Naive B cell (primary cell): ENCODE results near the gene ANGEL1. TPM values are rescaled to one million over a fixed set of nuclear protein-coding genes. Genes with fewer than 3 reads are reported as not detected.

Experiments used
- ATAC-seq, 2 donors: fragments of 150-1000 bp; cut with Tn5 transposase; 2 replicates each; pipeline ENCODE4 v1.10.0; 2021; ENCODE audit warnings: low read depth in 2 of 2, mild to moderate bottlenecking in 2 of 2, moderate library complexity in 2 of 2
- DNase-seq: peaks from one replicate; pipeline ENCODE4 v3.0.0; 2022
- H3K27ac Mint-ChIP-seq, 6 donors: one replicate each; pipeline ENCODE4 v1.8.0; 2020 to 2022; ENCODE audit warnings: mild to moderate bottlenecking in 6 of 6, mixed read lengths in 6 of 6, moderate library complexity in 5 of 6, inconsistent platforms in 2 of 6
- H3K27me3 Mint-ChIP-seq, 3 donors: one replicate each; pipeline ENCODE4 v1.8.0; 2021 to 2022; ENCODE audit warnings: mixed read lengths in 3 of 3, mild to moderate bottlenecking in 1 of 3
- H3K36me3 Mint-ChIP-seq, 2 donors: one replicate each; pipeline ENCODE4 v1.8.0; 2020 to 2022; ENCODE audit warnings: mixed read lengths in 2 of 2, inconsistent platforms in 1 of 2, mild to moderate bottlenecking in 1 of 2
- H3K4me1 Mint-ChIP-seq, 3 donors: one replicate each; pipeline ENCODE4 v1.8.0; 2020 to 2022; ENCODE audit warnings: mixed read lengths in 3 of 3, inconsistent platforms in 1 of 3, mild to moderate bottlenecking in 1 of 3, moderate library complexity in 1 of 3
- H3K4me3 Mint-ChIP-seq, 8 donors: one replicate each; pipeline ENCODE4 v1.8.0; 2020 to 2022; ENCODE audit warnings: mild to moderate bottlenecking in 8 of 8, mixed read lengths in 8 of 8, moderate library complexity in 8 of 8, inconsistent platforms in 2 of 8
- H3K9me3 Mint-ChIP-seq, 7 donors: one replicate each; pipeline ENCODE4 v1.8.0; 2020 to 2022; ENCODE audit warnings: mixed read lengths in 7 of 7, mild to moderate bottlenecking in 5 of 7, inconsistent platforms in 2 of 7, moderate library complexity in 1 of 7
- polyA plus RNA-seq, 6 donors: library from polyadenylated mRNA; unstranded; fragments of 300-500 nt; fragmentation: Illumina TruSeq; gene quantifications; one replicate each; pipeline ENCODE4 v1.2.3, GENCODE V29; 2021; ENCODE audit warnings: low read depth in 6 of 6

The ANGEL1 gene
- polyA plus RNA-seq, 6 donors from 2014 or later, result 19.6 to 30.1 (median 21.7) TPM

- Mint-ChIP-seq H3K9me3 (no peaks in the 10 kb centered on the region), H3K36me3 (no peaks in the 10 kb centered on the region), H3K27ac (peak overlapping the region in 1 of 6 donors; percentile 28), H3K4me3 (peak overlapping the region; percentile 74 to 91 (median 84)), H3K4me1 (peaks cover 6 to 15% (median 13%) of the 10 kb centered on the region in 3 donors), H3K27me3 (peaks cover 47 to 73% (median 63%) of the 10 kb centered on the region in 3 donors)
- ATAC-seq (no peak), DNase-seq (no peak)
Measured at GRCh38 chr14:76762411-76763095, 50.1 kb downstream of the ANGEL1 start.

- Mint-ChIP-seq H3K4me1 (peaks cover 6 to 15% (median 13%) of the 10 kb centered on the region in 3 donors), H3K4me3 (peak overlapping the region; percentile 74 to 91 (median 84)), H3K9me3 (no peaks in the 10 kb centered on the region), H3K27ac (no peak overlapping the region), H3K36me3 (no peaks in the 10 kb centered on the region), H3K27me3 (peaks cover 47 to 73% (median 63%) of the 10 kb centered on the region in 3 donors)
- no peak for DNase-seq
- no peak for ATAC-seq
Measured at GRCh38 chr14:76761960-76762410, 50.7 kb downstream of the ANGEL1 start.

GRCh38 chr14:76761136-76761959 lies 51.3 kb downstream of the ANGEL1 start, which contains the start of gene VASH1:
TSS of gene VASH1 (plus strand) at chr14:76761468. CDS start at chr14:76762822, 1,354 bp downstream.
- Mint-ChIP-seq H3K36me3 (no peaks in the 10 kb centered on the region), H3K4me3 (peak within 1 kb of the TSS; percentile 77 to 91 (median 84)), H3K27ac (peak within 1 kb of the TSS in 1 of 6 donors; percentile 56), H3K4me1 (peaks cover 6 to 15% (median 13%) of the 10 kb centered on the region in 3 donors), H3K9me3 (no peaks in the 10 kb centered on the region), H3K27me3 (peaks cover 47 to 73% (median 63%) of the 10 kb centered on the region in 3 donors)
- ATAC-seq, result peak; percentile 76 to 86
- DNase-seq, result peak; percentile 51

GRCh38 chr14:76760331-76761135 lies 52.1 kb downstream of the ANGEL1 start:
- DNase-seq (no peak), ATAC-seq (no peak)
- H3K4me3 Mint-ChIP-seq, result peak overlapping the region; percentile 59 to 86 (median 78)
- H3K36me3 Mint-ChIP-seq, result no peaks in the 10 kb centered on the region
- peak overlapping the region in 1 of 6 donors; percentile 56 for H3K27ac Mint-ChIP-seq
- peaks cover 49 to 76% (median 58%) of the 10 kb centered on the region in 3 donors for H3K27me3 Mint-ChIP-seq
- H3K9me3 Mint-ChIP-seq, result no peaks in the 10 kb centered on the region
- H3K4me1 Mint-ChIP-seq, result peaks cover 6 to 15% (median 13%) of the 10 kb centered on the region in 3 donors

- H3K9me3 Mint-ChIP-seq, result no peaks in the 10 kb centered on the region
- no peaks in the 10 kb centered on the region for H3K36me3 Mint-ChIP-seq
- H3K27me3 Mint-ChIP-seq, result peaks cover 44 to 69% (median 48%) of the 10 kb centered on the region in 3 donors
- ATAC-seq (no peak), DNase-seq (no peak)
- H3K4me1 Mint-ChIP-seq, result peaks cover 6 to 15% (median 13%) of the 10 kb centered on the region in 3 donors
- H3K27ac Mint-ChIP-seq, result no peak overlapping the region
- H3K4me3 Mint-ChIP-seq, result peak overlapping the region in 2 of 8 donors; percentile 11 to 42
Measured at GRCh38 chr14:76759589-76759988, 53.1 kb downstream of the ANGEL1 start.

- no peak for DNase-seq
- Mint-ChIP-seq H3K27me3 (peaks cover 27 to 45% (median 32%) of the 10 kb centered on the region in 3 donors), H3K27ac (no peak overlapping the region), H3K4me3 (no peak overlapping the region), H3K4me1 (peaks cover 0 to 7% (median 6%) of the 10 kb centered on the region in 3 donors), H3K36me3 (no peaks in the 10 kb centered on the region), H3K9me3 (no peaks in the 10 kb centered on the region)
- ATAC-seq, result no peak
Measured at GRCh38 chr14:76756371-76756750, 56.3 kb downstream of the ANGEL1 start.

GRCh38 chr14:76755610-76756370 lies 56.9 kb downstream of the ANGEL1 start:
- Mint-ChIP-seq H3K27ac (no peak overlapping the region), H3K36me3 (no peaks in the 10 kb centered on the region), H3K9me3 (no peaks in the 10 kb centered on the region), H3K4me3 (no peak overlapping the region), H3K4me1 (peaks cover 0 to 3% (median 3%) of the 10 kb centered on the region in 3 donors), H3K27me3 (peaks cover 24 to 41% (median 31%) of the 10 kb centered on the region in 3 donors)
- ATAC-seq (no peak), DNase-seq (no peak)

- no peaks in the 10 kb centered on the region for H3K36me3 Mint-ChIP-seq
- no peak overlapping the region for H3K4me3 Mint-ChIP-seq
- ATAC-seq, result no peak
- H3K4me1 Mint-ChIP-seq, result no peaks in the 10 kb centered on the region
- no peaks in the 10 kb centered on the region for H3K9me3 Mint-ChIP-seq
- no peak for DNase-seq
- peaks cover 12 to 29% (median 20%) of the 10 kb centered on the region in 3 donors for H3K27me3 Mint-ChIP-seq
- H3K27ac Mint-ChIP-seq, result peak overlapping the region in 2 of 6 donors; percentile 17 to 57
Measured at GRCh38 chr14:76754586-76754985, 58.1 kb downstream of the ANGEL1 start.

GRCh38 chr14:76753541-76754198 lies 59.0 kb downstream of the ANGEL1 start:
- Mint-ChIP-seq H3K36me3 (no peaks in the 10 kb centered on the region), H3K27ac (no peak overlapping the region), H3K4me1 (no peaks in the 10 kb centered on the region), H3K9me3 (peaks cover 0 to 5% (median 0%) of the 10 kb centered on the region in 7 donors), H3K27me3 (peaks cover 8 to 20% (median 12%) of the 10 kb centered on the region in 3 donors), H3K4me3 (no peak overlapping the region)
- no peak for DNase-seq
- ATAC-seq, result no peak

- Mint-ChIP-seq H3K27me3 (peaks cover 1 to 11% (median 7%) of the 10 kb centered on the region in 3 donors), H3K4me3 (no peak overlapping the region), H3K9me3 (peaks cover 0 to 5% (median 0%) of the 10 kb centered on the region in 7 donors), H3K36me3 (no peaks in the 10 kb centered on the region), H3K4me1 (no peaks in the 10 kb centered on the region), H3K27ac (peak overlapping the region in 1 of 6 donors; percentile 53)
- no peak for ATAC-seq
- no peak for DNase-seq
Measured at GRCh38 chr14:76752744-76753143, 59.9 kb downstream of the ANGEL1 start.

- Mint-ChIP-seq H3K27ac (no peak overlapping the region), H3K4me1 (no peaks in the 10 kb centered on the region), H3K9me3 (peaks cover 4 to 53% (median 33%) of the 10 kb centered on the region in 7 donors), H3K4me3 (peak overlapping the region in 2 of 8 donors; percentile 16 to 25), H3K36me3 (peaks cover 7 to 32% of the 10 kb centered on the region in 2 donors), H3K27me3 (peaks cover 9 to 26% (median 20%) of the 10 kb centered on the region in 3 donors)
- DNase-seq (no peak), ATAC-seq (peak in 1 of 2 donors; percentile 27)
Measured at GRCh38 chr14:76742966-76743365, 69.7 kb downstream of the ANGEL1 start.

GRCh38 chr14:76742185-76742584 lies 70.5 kb downstream of the ANGEL1 start:
- H3K4me3 Mint-ChIP-seq, result no peak overlapping the region
- no peak overlapping the region for H3K27ac Mint-ChIP-seq
- DNase-seq, result no peak
- peaks cover 9 to 22% (median 20%) of the 10 kb centered on the region in 3 donors for H3K27me3 Mint-ChIP-seq
- peaks cover 4 to 54% (median 37%) of the 10 kb centered on the region in 7 donors for H3K9me3 Mint-ChIP-seq
- peaks cover 7 to 32% of the 10 kb centered on the region in 2 donors for H3K36me3 Mint-ChIP-seq
- no peak for ATAC-seq
- H3K4me1 Mint-ChIP-seq, result no peaks in the 10 kb centered on the region
